ENCODE measurements around the gene CEP250. TPM values are rescaled to one million over a fixed set of nuclear protein-coding genes. Genes with fewer than 3 reads are reported as not detected.

CEP250 gene
- polyA plus RNA-seq, 1 donor (not counting 4 experiments of a cell fraction or from before 2014, with no cell fraction given), result 8.1 TPM

- H3K79me2 ChIP-seq (ENCODE audit: control insufficient read depth, insufficient read depth, low read length), result no peaks in the 10 kb centered on the region
- no peaks in the 10 kb centered on the region for H3K4me1 ChIP-seq (ENCODE audit: control insufficient read depth, extremely low read depth, insufficient read depth, low read length)
- H4K20me1 ChIP-seq (ENCODE audit: control insufficient read depth, extremely low read depth, insufficient read depth, low read length), result no peaks in the 10 kb centered on the region
- H3K4me3 ChIP-seq (ENCODE audit: control insufficient read depth in 2 of 3, extremely low read depth in 1 of 3, insufficient read depth in 2 of 3, low read depth in 1 of 3, low read length in 3 of 3), result no peak overlapping the region
- H3K9me1 ChIP-seq (ENCODE audit: control insufficient read depth, extremely low read depth, insufficient read depth, low read length), result no peaks in the 10 kb centered on the region
- TF ChIP-seq, protein P1, sequence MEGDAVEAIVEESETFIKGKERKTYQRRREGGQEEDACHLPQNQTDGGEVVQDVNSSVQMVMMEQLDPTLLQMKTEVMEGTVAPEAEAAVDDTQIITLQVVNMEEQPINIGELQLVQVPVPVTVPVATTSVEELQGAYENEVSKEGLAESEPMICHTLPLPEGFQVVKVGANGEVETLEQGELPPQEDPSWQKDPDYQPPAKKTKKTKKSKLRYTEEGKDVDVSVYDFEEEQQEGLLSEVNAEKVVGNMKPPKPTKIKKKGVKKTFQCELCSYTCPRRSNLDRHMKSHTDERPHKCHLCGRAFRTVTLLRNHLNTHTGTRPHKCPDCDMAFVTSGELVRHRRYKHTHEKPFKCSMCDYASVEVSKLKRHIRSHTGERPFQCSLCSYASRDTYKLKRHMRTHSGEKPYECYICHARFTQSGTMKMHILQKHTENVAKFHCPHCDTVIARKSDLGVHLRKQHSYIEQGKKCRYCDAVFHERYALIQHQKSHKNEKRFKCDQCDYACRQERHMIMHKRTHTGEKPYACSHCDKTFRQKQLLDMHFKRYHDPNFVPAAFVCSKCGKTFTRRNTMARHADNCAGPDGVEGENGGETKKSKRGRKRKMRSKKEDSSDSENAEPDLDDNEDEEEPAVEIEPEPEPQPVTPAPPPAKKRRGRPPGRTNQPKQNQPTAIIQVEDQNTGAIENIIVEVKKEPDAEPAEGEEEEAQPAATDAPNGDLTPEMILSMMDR (optimal IDR thresholded peaks at IDR 0.05 in 1 of 3, IDR thresholded peaks at IDR 0.05 in 1 of 3, conservative IDR thresholded peaks at IDR 0.05 in 1 of 3; ENCODE audit: extremely low read depth in 1 of 3, insufficient read depth in 2 of 3, low read length in 3 of 3), result no peak
- TF ChIP-seq EZH2 (IDR thresholded peaks at IDR 0.05; ENCODE audit: low read length), result no peak
- no peak overlapping the region for H3K4me2 ChIP-seq (ENCODE audit: control insufficient read depth, extremely low read depth, insufficient read depth, low read depth, low read length)
- dilution Hi-C loops (cut with MboI; ENCODE audit: extremely low pct_ligation_motif_present, low sequenced_read_pairs), result no loop called here
- H2AFZ ChIP-seq (ENCODE audit: control insufficient read depth, low read length), result no peak overlapping the region
- DNase-seq (ENCODE audit: low read depth, low spot score), result no peak
- peaks cover 28 to 30% of the 10 kb centered on the region in 2 experiments for H3K36me3 ChIP-seq (ENCODE audit: control insufficient read depth in 2 of 2, extremely low read depth in 1 of 2, insufficient read depth in 2 of 2, low read length in 2 of 2)
- FAIRE-seq, result no peak
- H3K9me3 ChIP-seq (ENCODE audit: control insufficient read depth, low read depth, low read length), result no peaks in the 10 kb centered on the region
- H3K27me3 ChIP-seq (ENCODE audit: control insufficient read depth, extremely low read depth, insufficient read depth, low read length), result no peaks in the 10 kb centered on the region
- H3K9ac ChIP-seq (ENCODE audit: control insufficient read depth, extremely low read depth, insufficient read depth, low read length), result no peak overlapping the region
- no peak overlapping the region for H3K27ac ChIP-seq (ENCODE audit: control insufficient read depth, insufficient read depth, low read length)
These were observed 51.7 kb downstream of the CEP250 start for GRCh38 chr20:35506872-35507638.

GRCh38 chr20:35508493-35509218, 53.3 kb downstream of the CEP250 start:
- no peaks in the 10 kb centered on the region for H3K27me3 ChIP-seq (ENCODE audit: control insufficient read depth, extremely low read depth, insufficient read depth, low read length)
- no peaks in the 10 kb centered on the region for H3K9me3 ChIP-seq (ENCODE audit: control insufficient read depth, low read depth, low read length)
- H3K9me1 ChIP-seq (ENCODE audit: control insufficient read depth, extremely low read depth, insufficient read depth, low read length), result no peaks in the 10 kb centered on the region
- H2AFZ ChIP-seq (ENCODE audit: control insufficient read depth, low read length), result no peak overlapping the region
- H3K27ac ChIP-seq (ENCODE audit: control insufficient read depth, insufficient read depth, low read length), result no peak overlapping the region
- TF ChIP-seq, protein P1 (optimal IDR thresholded peaks at IDR 0.05 in 1 of 3, IDR thresholded peaks at IDR 0.05 in 1 of 3, conservative IDR thresholded peaks at IDR 0.05 in 1 of 3; ENCODE audit: extremely low read depth in 1 of 3, insufficient read depth in 2 of 3, low read length in 3 of 3), result no peak
- TF ChIP-seq EZH2 (IDR thresholded peaks at IDR 0.05; ENCODE audit: low read length), result no peak
- no peak overlapping the region for H3K4me3 ChIP-seq (ENCODE audit: control insufficient read depth in 2 of 3, extremely low read depth in 1 of 3, insufficient read depth in 2 of 3, low read depth in 1 of 3, low read length in 3 of 3)
- dilution Hi-C loops (cut with MboI; ENCODE audit: extremely low pct_ligation_motif_present, low sequenced_read_pairs), result no loop called here
- H3K36me3 ChIP-seq (ENCODE audit: control insufficient read depth in 2 of 2, extremely low read depth in 1 of 2, insufficient read depth in 2 of 2, low read length in 2 of 2), result peaks cover 18 to 19% of the 10 kb centered on the region in 2 experiments
- no peaks in the 10 kb centered on the region for H4K20me1 ChIP-seq (ENCODE audit: control insufficient read depth, extremely low read depth, insufficient read depth, low read length)
- H3K4me1 ChIP-seq (ENCODE audit: control insufficient read depth, extremely low read depth, insufficient read depth, low read length), result no peaks in the 10 kb centered on the region
- FAIRE-seq (no peak), DNase-seq (ENCODE audit: low read depth, low spot score) (no peak)
- H3K9ac ChIP-seq (ENCODE audit: control insufficient read depth, extremely low read depth, insufficient read depth, low read length), result no peak overlapping the region
- no peaks in the 10 kb centered on the region for H3K79me2 ChIP-seq (ENCODE audit: control insufficient read depth, insufficient read depth, low read length)
- H3K4me2 ChIP-seq (ENCODE audit: control insufficient read depth, extremely low read depth, insufficient read depth, low read depth, low read length), result no peak overlapping the region
